GM18508 (cell line): ENCODE data around the gene NLRC5.
A peak's percentile ranks its signal among the peaks of the same experiment; 100 is the strongest.
"Not testable (repeated sequence)": the region's sequence is repeated elsewhere in the genome, so short reads cannot be mapped to it uniquely, and the experiment has no call there.

Experiments used
- ATAC-seq: cut with Tn5 transposase; IDR thresholded peaks from one replicate; pipeline ENCODE4 v1.9.1; 2021; ENCODE audit warnings: moderate number of reproducible peaks; ENCODE audit not compliant: insufficient read depth, unreplicated experiment

Gene NLRC5

GRCh38 chr16:57041182-57042156, 52.1 kb downstream of the NLRC5 start:
- no peak for ATAC-seq

- peak; percentile 75 for ATAC-seq
Measured at GRCh38 chr16:57042157-57043111, 53.1 kb downstream of the NLRC5 start.

- ATAC-seq = no peak
Measured at GRCh38 chr16:57043248-57043647, 53.9 kb downstream of the NLRC5 start.

- ATAC-seq = no peak
Measured at GRCh38 chr16:57044931-57045693, 55.8 kb downstream of the NLRC5 start.

- no peak for ATAC-seq
Measured at GRCh38 chr16:57045694-57046381, 56.5 kb downstream of the NLRC5 start.

GRCh38 chr16:57048095-57048494, 58.7 kb downstream of the NLRC5 start:
- ATAC-seq = no peak

GRCh38 chr16:57049678-57050077, 60.3 kb downstream of the NLRC5 start:
- no peak for ATAC-seq

GRCh38 chr16:57051696-57052228, 62.4 kb downstream of the NLRC5 start:
- ATAC-seq = no peak

GRCh38 chr16:57053206-57053605, 63.8 kb downstream of the NLRC5 start:
- no peak for ATAC-seq

- ATAC-seq = no peak
Measured at GRCh38 chr16:57054338-57054737, 65.0 kb downstream of the NLRC5 start.

GRCh38 chr16:57054771-57055170, 65.4 kb downstream of the NLRC5 start:
- no peak for ATAC-seq

- no peak for ATAC-seq
Measured at GRCh38 chr16:57055671-57056070, 66.3 kb downstream of the NLRC5 start.

GRCh38 chr16:57058291-57058861, 69.0 kb downstream of the NLRC5 start:
- ATAC-seq = no peak

GRCh38 chr16:57060323-57061083, 71.1 kb downstream of the NLRC5 start:
- no peak for ATAC-seq

- no peak for ATAC-seq
Measured at GRCh38 chr16:57061084-57061905, 71.9 kb downstream of the NLRC5 start.

- ATAC-seq = no peak
Measured at GRCh38 chr16:57062329-57062728, 73.0 kb downstream of the NLRC5 start.

- not testable (repeated sequence) for ATAC-seq
Measured at GRCh38 chr16:57063189-57063588, 73.8 kb downstream of the NLRC5 start.
